Measurements from ENCODE around the gene NRIP1.
A peak's percentile ranks its signal among the peaks of the same experiment; 100 is the strongest.

The NRIP1 gene, protein sequence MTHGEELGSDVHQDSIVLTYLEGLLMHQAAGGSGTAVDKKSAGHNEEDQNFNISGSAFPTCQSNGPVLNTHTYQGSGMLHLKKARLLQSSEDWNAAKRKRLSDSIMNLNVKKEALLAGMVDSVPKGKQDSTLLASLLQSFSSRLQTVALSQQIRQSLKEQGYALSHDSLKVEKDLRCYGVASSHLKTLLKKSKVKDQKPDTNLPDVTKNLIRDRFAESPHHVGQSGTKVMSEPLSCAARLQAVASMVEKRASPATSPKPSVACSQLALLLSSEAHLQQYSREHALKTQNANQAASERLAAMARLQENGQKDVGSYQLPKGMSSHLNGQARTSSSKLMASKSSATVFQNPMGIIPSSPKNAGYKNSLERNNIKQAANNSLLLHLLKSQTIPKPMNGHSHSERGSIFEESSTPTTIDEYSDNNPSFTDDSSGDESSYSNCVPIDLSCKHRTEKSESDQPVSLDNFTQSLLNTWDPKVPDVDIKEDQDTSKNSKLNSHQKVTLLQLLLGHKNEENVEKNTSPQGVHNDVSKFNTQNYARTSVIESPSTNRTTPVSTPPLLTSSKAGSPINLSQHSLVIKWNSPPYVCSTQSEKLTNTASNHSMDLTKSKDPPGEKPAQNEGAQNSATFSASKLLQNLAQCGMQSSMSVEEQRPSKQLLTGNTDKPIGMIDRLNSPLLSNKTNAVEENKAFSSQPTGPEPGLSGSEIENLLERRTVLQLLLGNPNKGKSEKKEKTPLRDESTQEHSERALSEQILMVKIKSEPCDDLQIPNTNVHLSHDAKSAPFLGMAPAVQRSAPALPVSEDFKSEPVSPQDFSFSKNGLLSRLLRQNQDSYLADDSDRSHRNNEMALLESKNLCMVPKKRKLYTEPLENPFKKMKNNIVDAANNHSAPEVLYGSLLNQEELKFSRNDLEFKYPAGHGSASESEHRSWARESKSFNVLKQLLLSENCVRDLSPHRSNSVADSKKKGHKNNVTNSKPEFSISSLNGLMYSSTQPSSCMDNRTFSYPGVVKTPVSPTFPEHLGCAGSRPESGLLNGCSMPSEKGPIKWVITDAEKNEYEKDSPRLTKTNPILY (N-terminal part only)
- total RNA-seq: 96.5 to 116 reads per million in 2 donors

DNA sequence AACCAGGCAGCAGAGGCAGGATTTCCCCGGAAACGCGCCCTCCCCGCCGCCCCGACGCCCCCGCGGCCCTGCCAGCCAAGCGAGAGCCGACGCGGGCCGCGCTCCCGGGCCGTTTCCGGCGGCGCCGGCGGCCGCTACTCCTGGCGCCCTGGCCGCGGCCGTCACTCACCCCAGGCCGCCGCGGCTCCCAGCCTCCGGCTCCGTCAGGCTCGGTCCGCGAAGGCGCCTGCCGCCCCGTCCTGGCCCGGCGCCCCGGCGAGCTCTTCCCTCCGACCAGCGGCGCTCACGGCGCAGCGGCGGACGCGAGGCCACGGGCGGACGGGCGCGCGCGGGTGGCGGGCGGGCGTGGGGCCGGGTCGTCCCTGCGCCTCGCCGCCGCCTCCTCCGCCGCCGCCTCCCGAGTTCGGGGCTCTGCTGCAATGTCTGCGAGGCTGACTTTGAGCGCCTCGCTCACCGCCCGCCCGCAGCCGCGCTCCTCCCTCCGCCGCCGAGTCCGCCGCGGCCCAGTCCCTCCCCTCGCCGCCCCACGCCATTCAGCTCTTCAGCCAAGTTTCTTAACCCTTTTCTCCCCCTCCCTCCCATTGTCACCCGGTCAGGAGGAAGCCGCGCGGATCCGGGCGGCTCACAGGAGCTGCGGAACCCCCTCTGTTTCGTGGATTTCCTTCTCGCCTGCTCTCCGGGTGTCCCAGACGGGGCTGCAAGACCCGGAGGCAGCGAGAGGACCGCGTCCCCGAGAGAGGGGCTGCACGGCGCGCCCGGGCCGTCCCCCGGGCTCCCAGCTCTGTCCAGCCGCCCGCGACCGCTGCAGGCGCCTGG, at the start of gene NRIP1:
TSS of gene NRIP1 (minus strand) at position 425 of the 816 bp plus-strand sequence. CDS start 96,808 bp downstream, outside the sequence.
- DNase-seq: peak; percentile 71

DNA sequence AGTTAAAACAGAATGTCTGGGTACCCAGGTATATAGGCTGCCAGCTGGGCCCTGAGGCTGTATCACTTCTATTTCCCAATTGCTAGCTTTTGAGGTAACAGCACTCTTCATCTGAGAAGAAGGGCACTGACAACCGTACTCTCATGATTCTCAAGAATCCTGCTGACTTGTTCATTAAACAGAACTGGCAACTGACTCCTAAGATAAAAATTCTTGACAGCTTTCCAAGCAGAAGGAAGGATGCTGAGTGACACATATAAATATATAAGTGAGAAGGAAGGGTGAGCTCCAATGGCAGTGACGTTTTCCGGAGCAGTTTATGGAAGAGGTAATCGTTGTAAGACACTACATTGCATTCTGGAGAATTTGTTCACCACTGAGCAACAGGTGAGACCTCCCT, 48.1 kb upstream of the NRIP1 start:
- DNase-seq: no peak

DNA sequence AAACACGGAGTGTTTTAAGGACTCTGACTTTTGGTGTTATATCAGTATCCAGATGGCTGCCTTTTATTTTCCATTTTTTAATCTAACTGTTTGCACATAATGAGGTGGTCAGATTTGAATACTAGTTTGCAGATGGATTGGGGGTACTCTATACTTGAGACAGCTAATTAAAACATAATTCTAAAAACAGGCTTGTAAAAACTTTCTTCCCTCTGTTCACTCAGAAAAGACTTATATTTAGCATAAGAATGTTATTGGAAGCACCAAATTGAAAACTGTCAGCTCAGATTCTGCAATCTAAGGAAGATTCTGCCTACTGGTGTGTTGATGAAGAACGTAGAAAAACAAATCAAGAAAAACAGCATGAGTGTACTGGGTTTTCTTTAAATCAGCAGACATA, 44.0 kb upstream of the NRIP1 start:
- DNase-seq: no peak

DNA sequence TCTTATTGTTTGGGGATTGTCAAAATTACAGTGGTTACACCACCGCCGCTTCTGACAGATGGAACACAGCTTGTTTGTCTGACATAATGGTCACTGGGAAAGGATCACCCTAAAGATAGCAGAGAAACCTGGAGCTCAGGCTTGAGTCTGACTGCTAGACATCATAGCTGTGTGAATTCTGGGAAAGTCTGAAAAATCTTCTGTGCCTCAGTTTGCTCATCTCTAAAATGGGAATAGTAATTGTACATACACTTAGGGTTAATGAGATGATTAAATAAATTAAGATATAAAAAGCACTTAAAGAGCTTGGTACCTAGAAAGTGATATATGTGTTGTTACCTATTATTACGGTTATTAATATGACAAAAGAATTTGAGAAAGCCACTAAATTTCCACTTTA, 39.7 kb upstream of the NRIP1 start:
- no peak for DNase-seq

DNA sequence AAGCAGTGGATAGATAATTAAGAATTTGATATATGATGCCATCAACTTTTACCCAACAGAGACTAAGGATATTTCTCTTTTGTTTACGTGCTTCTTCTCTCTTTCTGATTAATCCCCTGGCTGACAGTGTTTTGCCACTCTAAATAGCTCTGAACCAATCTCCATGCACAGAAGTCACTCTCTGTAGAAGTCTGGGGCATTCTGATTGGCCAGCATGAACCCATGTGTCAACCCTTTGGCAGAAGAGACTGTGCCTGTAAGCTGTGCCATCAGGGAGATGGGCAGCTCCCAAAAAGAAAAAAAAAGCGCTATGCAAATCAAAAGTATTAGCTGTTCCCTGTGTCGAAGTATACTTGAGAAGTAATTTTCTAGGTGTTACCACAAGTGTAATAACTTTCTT, 34.1 kb upstream of the NRIP1 start:
- no peak for DNase-seq

DNA sequence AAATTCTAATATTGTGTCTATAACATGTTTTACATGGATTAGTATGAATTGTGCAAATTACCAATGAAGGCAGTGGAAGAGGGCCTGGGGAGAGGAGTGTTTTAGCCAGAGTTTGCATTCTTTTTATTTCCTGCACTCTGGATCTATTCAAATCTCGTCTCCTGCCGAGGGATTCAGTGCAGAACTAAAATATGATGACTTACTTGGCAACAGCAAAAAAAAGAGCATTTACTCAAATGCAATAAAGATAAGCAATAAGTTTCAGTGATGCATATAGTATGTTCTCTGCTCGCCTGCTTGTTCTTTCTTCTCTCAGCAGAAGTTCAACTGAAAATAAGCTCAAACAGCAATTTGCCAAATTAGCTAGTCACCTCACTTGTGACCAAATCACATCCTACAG, 33.4 kb upstream of the NRIP1 start:
- no peak for DNase-seq

DNA sequence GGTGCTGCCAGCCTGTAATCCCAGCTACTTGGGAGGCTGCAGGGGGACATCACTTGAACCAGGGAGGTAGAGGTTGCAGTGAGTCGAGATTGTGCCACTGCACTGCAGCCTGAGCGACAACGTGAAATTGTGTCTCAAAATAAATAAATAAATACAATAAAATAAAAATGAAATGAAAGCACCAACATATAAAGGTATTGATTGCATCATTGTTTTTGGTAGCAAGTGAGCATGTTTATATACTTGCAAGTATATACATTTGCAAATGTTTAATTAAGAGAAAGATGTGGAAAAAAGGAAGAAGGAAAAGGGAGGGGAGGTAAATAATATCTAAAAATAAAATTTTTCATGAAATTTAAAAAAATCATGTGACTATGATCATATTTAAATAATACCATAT, 32.8 kb upstream of the NRIP1 start:
- DNase-seq: no peak

DNA sequence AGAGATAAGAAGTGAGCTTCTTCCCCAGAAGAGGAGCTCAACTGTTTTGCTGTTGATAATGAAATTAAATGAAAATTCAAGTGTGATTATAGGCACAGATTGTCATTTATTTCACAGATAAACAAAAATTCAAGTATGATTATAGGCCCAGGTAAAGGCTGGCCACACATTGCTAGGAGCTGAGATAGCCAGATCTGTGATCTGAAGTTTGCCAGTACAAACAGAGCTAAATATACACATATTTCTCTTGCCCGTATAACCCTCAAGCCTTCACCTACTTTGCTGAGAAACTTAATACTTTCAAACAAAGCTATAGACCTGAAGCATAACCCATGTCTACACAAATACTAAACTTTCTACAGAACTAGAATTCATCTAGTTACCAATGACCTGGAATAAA, 31.3 kb upstream of the NRIP1 start:
- DNase-seq: no peak

DNA sequence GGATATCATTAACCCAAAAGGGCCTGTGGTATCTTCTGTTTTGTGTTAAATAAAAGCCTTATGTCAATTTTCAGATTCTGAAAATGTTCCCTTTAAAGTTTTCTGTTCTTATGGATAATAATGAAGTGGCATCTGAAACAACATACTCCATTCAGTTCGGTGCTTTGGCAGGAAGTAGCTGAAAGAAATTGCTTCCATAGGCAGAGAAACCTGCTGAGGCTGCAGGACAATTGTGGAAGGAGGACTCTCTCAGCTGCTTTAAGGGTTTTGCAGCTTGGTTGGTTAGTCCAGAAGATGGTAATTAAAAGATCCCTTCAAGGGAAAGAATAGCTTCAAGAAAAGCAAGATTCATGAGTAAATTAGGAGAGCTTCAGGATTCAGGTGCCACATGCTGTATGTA, 30.5 kb upstream of the NRIP1 start:
- no peak for DNase-seq

DNA sequence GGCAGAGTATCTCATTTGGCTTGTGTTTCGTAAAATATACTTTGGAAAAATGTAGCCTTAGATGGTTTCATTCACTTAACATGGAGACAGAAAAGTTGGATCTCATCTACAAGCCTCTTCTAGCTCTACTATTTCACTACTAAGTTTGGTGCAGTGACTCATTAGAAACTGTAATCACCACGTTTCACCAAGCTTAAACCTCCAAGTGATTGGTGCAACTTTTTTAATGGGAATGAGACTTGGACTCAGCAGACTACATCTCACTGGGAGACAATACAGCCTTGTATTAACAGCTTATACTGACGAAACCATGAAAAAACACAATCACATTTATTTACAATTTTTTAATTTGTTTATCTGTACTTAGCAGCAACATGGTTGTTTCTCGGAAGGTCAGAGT, 29.9 kb upstream of the NRIP1 start:
- no peak for DNase-seq

DNA sequence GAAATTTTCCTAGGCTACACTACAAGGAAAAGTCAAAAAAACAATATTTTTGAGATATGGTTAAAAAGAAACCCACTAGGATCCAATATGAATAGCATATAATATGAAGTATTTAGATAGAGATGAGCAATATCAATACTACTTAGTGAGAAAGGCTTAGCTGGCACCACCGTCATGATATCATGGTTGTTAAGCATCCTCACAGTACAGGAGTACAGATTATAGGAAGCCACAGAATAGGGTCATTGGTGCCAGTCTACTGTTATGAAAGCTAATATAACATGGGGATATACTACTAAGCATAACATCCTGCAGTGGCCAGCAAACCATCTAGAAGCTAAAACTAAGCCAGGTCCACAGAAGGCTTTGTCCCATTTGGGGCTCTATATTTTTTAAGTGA, 28.4 kb upstream of the NRIP1 start:
- no peak for DNase-seq

DNA sequence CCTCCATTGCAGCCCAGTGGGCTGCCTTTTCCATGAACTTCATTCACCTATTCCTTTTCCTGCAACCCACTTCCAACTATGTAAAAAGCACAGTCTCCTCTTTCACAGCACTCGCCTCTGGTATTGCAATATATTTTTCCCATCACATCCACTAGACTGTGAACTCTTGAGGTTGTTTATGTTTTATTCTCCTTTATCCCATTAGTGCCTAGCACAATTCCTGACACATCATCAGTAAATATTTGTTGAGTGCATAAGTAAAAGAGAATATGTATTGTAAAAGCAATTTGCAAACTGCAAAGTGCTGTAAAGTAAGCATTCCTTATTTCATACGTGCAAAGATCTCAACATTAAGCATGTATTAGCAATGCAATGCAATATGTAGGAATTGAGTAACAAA, 27.9 kb upstream of the NRIP1 start:
- no peak for DNase-seq

DNA sequence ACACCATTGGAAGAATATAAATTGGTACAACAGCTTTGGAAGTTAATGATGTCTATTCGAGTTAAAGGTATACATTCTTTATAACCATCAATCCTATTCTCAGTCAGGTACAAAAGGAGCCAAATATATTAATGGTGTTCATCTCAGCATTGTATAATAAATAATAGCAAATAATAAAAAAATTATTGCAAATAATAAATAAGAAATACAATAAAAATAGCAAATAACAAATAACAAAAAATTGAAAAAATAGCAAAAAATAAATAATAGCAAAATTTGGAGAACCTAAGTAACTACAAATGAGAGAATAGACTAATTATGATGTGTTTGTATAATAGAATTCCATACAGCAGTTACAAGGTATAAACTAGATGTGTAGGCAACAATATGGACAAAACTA, 25.6 kb upstream of the NRIP1 start:
- DNase-seq: no peak

DNA sequence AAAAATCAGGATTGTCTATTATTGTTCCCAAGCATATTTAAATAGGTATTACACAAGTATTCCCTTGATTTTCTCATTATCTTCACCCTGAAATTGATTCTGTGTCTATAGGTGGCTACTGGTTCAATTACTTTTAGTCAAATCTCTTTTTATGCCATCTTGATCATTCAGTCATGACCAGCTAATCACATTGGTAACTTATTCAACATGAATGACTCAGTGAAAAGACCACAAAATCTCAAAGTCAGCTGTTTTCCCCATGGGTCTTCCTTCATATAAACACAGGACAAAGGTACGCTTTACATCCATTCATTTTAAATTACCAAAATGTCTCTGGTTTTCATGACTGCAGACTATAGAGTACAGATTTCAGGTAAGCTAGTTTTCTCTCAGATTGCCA, 23.7 kb upstream of the NRIP1 start:
- no peak for DNase-seq

DNA sequence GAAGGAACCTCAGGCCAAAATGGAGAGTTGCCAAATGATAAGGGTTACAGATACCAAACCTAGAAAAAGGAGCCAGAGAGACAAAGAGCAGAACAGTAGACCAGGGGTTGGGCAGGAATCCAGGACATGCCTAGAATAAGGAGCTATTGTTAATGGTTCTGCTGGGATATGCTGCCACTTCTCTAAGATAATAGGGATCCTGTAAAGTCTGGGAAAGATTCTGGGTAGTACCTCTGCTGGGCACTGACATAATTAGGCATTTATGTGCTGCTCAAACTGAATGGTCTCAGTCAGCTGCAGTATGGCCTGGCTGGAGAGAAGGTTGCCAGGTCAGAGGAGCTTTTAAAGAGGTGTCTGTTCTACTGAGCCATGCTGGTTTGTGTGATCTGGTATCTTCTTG, 19.9 kb upstream of the NRIP1 start:
- DNase-seq: no peak

DNA sequence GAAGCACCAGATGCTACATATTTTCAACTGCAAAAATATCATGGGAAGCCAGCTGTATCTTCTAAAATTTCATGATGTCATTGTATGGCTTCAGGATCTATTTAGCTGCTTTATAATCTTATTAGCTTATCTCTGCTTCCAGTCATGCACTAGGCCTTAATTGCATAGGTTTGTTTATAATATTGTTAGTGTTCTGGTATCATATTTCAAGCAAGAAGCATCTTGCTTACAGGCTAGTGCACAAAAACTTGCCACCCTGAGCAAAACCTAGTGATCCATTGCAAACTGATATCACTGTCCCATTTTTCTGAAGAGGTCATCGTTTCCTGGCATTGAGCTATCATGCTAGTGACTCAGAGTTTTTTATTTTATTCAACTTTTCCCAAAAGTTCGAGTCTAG, 15.7 kb upstream of the NRIP1 start:
- DNase-seq: no peak

DNA sequence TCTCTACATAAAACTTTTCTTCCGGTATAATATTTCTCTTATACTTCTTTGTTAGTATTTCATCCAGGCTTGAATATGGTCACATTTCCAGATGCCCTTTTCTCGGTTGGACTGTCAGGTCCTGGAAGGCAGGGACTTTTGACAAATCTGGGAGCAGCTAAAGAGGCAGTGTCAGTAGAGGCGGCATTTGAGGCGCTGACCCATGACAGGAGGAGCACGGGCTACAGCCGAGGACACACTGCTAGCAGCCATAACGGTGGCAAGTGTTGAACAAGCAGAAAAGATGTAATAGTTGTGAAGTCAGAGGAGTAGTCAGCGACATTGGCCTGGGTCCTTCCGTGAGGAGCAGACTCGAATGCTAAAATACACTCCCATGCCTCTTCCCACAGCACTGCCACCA, 14.5 kb upstream of the NRIP1 start:
- DNase-seq: no peak

DNA sequence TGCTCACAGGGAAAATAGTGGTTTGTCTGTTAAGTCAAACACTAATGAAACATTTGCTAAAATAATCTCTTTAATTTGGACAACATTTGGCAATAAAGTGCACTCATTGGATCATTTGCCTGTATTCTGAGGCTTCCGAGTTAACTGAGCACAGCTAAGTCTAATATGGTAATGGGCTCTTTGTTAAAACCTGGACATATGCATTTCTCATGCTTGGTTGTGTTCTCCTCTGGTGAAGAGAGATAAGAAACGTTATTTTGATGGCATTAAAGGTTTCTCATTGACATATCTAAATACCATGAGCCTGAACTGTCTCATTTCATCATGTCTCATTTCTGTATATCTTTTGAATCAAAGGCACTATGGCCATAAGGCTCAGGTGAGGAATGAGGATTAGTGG, 13.4 kb upstream of the NRIP1 start:
- no peak for DNase-seq

DNA sequence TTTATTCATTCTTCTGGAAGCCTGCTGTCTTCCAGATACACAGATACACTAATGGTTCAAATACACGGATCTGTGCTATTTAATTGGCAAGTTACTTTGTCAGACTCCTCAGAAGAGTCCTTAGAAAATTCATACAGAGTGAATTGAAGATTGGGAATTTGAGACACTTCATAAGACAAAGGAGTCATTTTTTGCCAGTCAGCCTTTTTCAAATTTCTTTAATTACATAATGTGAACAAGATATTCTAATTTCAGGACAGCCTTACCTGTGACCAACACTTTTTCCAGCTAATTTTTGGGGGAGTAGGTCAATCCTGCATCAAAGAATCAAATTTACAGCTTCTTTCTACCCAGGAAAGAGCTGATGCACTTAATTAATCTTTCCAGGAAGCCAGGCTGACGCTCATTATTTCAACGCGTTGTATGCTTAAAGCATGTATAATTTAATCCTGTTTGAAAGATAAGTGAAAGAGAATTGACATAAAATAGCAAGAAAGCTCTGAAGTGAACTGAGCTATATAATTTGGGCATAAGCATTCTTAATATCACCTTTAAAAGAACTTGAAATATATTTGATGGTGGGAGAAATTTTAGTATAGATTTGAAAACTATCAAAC, 12.8 kb upstream of the NRIP1 start:
- DNase-seq: no peak

DNA sequence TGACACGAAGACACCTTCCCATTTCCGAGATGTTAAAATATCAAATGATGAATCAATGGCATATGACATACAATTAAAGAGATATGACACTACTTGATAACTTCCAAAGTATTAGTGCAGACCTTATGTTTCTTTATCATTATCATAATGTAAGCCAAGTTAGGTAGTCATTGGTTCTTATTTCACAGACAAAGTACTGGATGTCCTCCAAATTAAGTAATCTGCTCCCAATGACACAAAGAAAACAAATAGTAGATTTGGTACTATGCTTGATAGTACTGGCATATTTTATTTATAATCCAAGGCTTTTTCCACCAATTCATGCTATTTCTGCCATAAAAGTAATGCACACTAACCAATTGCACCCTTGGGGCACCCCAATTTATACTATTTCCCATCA, 11.9 kb upstream of the NRIP1 start:
- DNase-seq: no peak

DNA sequence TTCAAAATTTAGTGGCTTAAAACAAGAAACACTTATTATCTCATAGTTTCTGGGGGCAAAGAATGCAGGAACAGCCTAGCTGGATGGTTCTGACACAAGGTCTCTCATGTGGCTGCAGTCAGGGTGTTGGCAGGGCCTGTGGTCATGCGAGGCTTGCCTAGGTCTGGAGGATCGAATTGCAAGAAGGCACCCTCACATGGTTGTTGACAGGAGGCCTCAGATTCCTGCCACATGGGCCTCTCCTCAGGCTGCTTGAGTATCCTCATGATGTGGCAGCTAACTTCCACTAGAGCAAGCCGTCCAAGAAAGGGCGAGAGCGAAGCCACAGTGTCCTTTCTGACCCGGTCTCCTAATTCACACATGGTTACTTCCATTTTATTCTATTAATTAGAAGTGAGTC, 6.2 kb upstream of the NRIP1 start:
- no peak for DNase-seq

DNA sequence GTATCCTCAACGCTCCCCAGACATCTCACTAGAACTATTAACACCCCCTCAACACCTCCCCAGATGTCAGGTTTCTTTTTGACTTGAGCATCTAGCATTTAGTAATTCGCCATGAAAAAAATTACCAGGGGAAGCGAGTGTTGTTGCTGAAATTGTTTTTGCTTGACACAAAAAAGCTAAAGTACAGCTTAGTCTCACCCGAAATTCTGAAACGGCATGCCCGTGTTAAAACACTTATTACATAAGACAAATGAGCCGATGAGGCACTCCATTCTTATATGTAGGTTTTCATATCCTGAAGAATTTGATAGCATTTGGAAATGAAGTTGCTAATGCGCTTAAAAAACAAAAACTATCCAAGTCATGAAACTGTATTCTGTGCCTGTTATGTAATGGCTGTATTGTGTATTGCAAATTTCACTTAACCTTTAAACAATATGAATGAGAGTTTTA, 1.3 kb upstream of the NRIP1 start:
- DNase-seq: no peak

Measured in T-helper 9 cell (primary cell).